Endothelial cell of umbilical vein (primary cell): ENCODE measurements around the gene USP46. TPM values are rescaled to one million over a fixed set of nuclear protein-coding genes. Genes with fewer than 3 reads are reported as not detected.

Source experiments
- BruUV-seq: library from RNA; stranded (reverse); fragments of 400-500 nt; replicated peaks from 2 replicates; lab custom pipeline; 2021; lab: Mats Ljungman, UMichigan
- CTCF ChIA-PET: fragments of 300-600, 350-600 bp; sonication (Branson Sonifier 250); formaldehyde crosslinking; loops from one replicate; lab custom pipeline; 2021; ENCODE audit warnings: antibody characterized with exemption, inconsistent platforms; lab: Charles Lee
- POLR2A ChIA-PET: fragments of 300-600, 350-600 bp; sonication (Branson Sonifier 250); formaldehyde crosslinking; loops from one replicate; lab custom pipeline; 2021; ENCODE audit warnings: antibody characterized with exemption, inconsistent platforms; lab: Charles Lee
- DNase-seq: peaks from one replicate; pipeline ENCODE4 v3.0.0-alpha.2; 2011; ENCODE audit warnings: low read depth, low spot score
- FAIRE-seq: peaks from 2 replicates; lab custom pipeline; 2011; peaks lifted over from hg19 to GRCh38; lab: Jason Lieb, UNC
- H2AFZ ChIP-seq: 2 replicates; pipeline ENCODE4 v1.6.0; 2012; ENCODE audit warnings: low read depth, low read length, control low read depth, inconsistent platforms
- H3K27ac ChIP-seq: 2 replicates; pipeline ENCODE4 v1.5.1; 2011; ENCODE audit warnings: low read depth, mild to moderate bottlenecking, control low read depth, low read length, moderate library complexity; ENCODE audit not compliant: insufficient read depth
- H3K27me3 ChIP-seq, 2 experiments: 2 replicates each; pipeline versions ENCODE4 v1.6.0 to v1.6.1; 2011; ENCODE audit warnings: low read length in 2 of 2, mixed read lengths in 1 of 2; ENCODE audit not compliant: control insufficient read depth in 2 of 2, insufficient read depth in 2 of 2
- H3K36me3 ChIP-seq, 2 experiments: 2 replicates in 1 of 2; 3 replicates in 1 of 2; pipeline ENCODE4 v1.5.1; 2011; ENCODE audit warnings: low read length in 2 of 2, mild to moderate bottlenecking in 1 of 2, moderate library complexity in 1 of 2; ENCODE audit not compliant: control insufficient read depth in 2 of 2, insufficient read depth in 2 of 2; ENCODE audit errors: extremely low read depth in 1 of 2
- H3K4me1 ChIP-seq: 3 replicates; pipeline ENCODE4 v1.5.1; 2011; ENCODE audit warnings: mild to moderate bottlenecking, low read length; ENCODE audit not compliant: control insufficient read depth, insufficient read depth; ENCODE audit errors: extremely low read depth
- H3K4me2 ChIP-seq: 2 replicates; pipeline ENCODE4 v1.6.1; 2011; ENCODE audit warnings: low read length, control low read depth, mixed read lengths; ENCODE audit not compliant: insufficient read depth
- H3K4me3 ChIP-seq, 3 experiments: fragments of 200-600 bp in 1 of 3; sonication (generic), shearing (Covaris generic) in 1 of 3; replicated peaks in 1 of 3; 2 replicates each; pipeline ENCODE4 v1.5.1; 2011 to 2016; ENCODE audit warnings: control low read depth in 3 of 3, low read length in 3 of 3, mild to moderate bottlenecking in 2 of 3, inconsistent platforms in 1 of 3, low read depth in 1 of 3, moderate library complexity in 1 of 3; ENCODE audit not compliant: insufficient read depth in 1 of 3
- H3K79me2 ChIP-seq: 2 replicates; pipeline ENCODE4 v1.6.0; 2012; ENCODE audit warnings: low read length, inconsistent platforms; ENCODE audit not compliant: control insufficient read depth, insufficient read depth
- H3K9ac ChIP-seq: replicated peaks from 2 replicates; pipeline ENCODE3; 2011; ENCODE audit warnings: low read length, control low read depth; ENCODE audit not compliant: insufficient read depth; ENCODE audit errors: extremely low read depth
- H3K9me1 ChIP-seq: replicated peaks from 3 replicates; pipeline ENCODE4 v1.6.0; 2011; ENCODE audit warnings: mild to moderate bottlenecking, low read length; ENCODE audit not compliant: control insufficient read depth, insufficient read depth; ENCODE audit errors: extremely low read depth
- H3K9me3 ChIP-seq: replicated peaks from 2 replicates; pipeline ENCODE4 v1.5.1; 2012; ENCODE audit warnings: low read length, inconsistent platforms; ENCODE audit not compliant: control insufficient read depth, insufficient read depth
- H4K20me1 ChIP-seq: replicated peaks from 2 replicates; pipeline ENCODE3; 2011; ENCODE audit warnings: mild to moderate bottlenecking, low read length; ENCODE audit not compliant: control insufficient read depth, insufficient read depth; ENCODE audit errors: extremely low read depth
- CTCF ChIP-seq, 2 donors: IDR thresholded peaks; 1 replicate in 1 of 2; 2 replicates in 1 of 2; pipeline ENCODE4 v1.5.1; 2011; ENCODE audit warnings: low read length in 2 of 2, mild to moderate bottlenecking in 2 of 2, moderate library complexity in 2 of 2, control low read depth in 1 of 2, inconsistent platforms in 1 of 2, low read depth in 1 of 2; ENCODE audit not compliant: insufficient read depth in 1 of 2; ENCODE audit errors: extremely low read depth in 1 of 2
- EZH2 ChIP-seq: IDR thresholded peaks from 2 replicates; pipeline ENCODE4 v1.6.1; 2012; ENCODE audit warnings: borderline replicate concordance, low read depth, mild to moderate bottlenecking, moderate library complexity, low read length, inconsistent platforms; ENCODE audit not compliant: severe bottlenecking
- FOS ChIP-seq: IDR thresholded peaks from 2 replicates; pipeline ENCODE4 v1.6.1; 2011; ENCODE audit warnings: mild to moderate bottlenecking, low read length, moderate library complexity, borderline replicate concordance; ENCODE audit not compliant: insufficient read depth
- GATA2 ChIP-seq: IDR thresholded peaks from 2 replicates; pipeline ENCODE4 v1.7.0; 2011; ENCODE audit warnings: low read depth, mild to moderate bottlenecking, moderate library complexity, mixed read lengths, low read length; ENCODE audit not compliant: insufficient read length, insufficient read depth
- JUN ChIP-seq: IDR thresholded peaks from 2 replicates; pipeline ENCODE4 v1.6.1; 2011; ENCODE audit warnings: borderline replicate concordance, low read depth; ENCODE audit not compliant: insufficient read length, insufficient read depth
- MAX ChIP-seq: IDR thresholded peaks from 2 replicates; pipeline ENCODE4 v1.6.1; 2011; ENCODE audit not compliant: insufficient read depth, insufficient read length
- MYC ChIP-seq: IDR thresholded peaks from one replicate; pipeline ENCODE4 v1.6.1; 2011; ENCODE audit warnings: mild to moderate bottlenecking, low read depth, low read length
- POLR2A ChIP-seq: IDR thresholded peaks from 2 replicates; pipeline ENCODE4 v1.6.1; 2012; ENCODE audit warnings: low read depth, mild to moderate bottlenecking, control low read depth, low read length
- POLR2AphosphoS5 ChIP-seq: IDR thresholded peaks from 2 replicates; pipeline ENCODE4 v1.6.1; 2012; ENCODE audit warnings: low read depth, mild to moderate bottlenecking, control low read depth, low read length, moderate library complexity; ENCODE audit not compliant: insufficient read depth
- dilution Hi-C: fragments of 300-500 bp; cut with MboI; formaldehyde crosslinking; loops from one replicate; pipeline ENCODE4 v1.15.0; 2019; ENCODE audit warnings: low sequenced_read_pairs; ENCODE audit not compliant: extremely low pct_ligation_motif_present
- intact Hi-C: fragments of 100-400 bp; cut with micrococcal nuclease; formaldehyde crosslinking; loops from one replicate; pipeline ENCODE4 v1.10.0; 2022
- polyA plus RNA-seq, 4 experiments: library from polyadenylated mRNA; depleted of rRNA in 3 of 4; stranded (reverse) in 3 of 4; unstranded in 1 of 4; fragments of >200 nt; gene quantifications; 2 replicates each; pipeline versions ENCODE4 v1.2.1 to v1.2.3, GENCODE V29; 2011 to 2012; ENCODE audit warnings: missing spikeins in 1 of 4
- total RNA-seq: library from RNA; stranded (reverse); gene quantifications from 2 replicates; pipeline ENCODE4 v1.2.3, GENCODE V29; 2021

Gene USP46
- total and polyA plus RNA-seq, 2 donors (not counting 3 experiments of a cell fraction or from before 2014, with no cell fraction given), result 5.2 to 23.7 TPM

- H3K4me1 ChIP-seq, result no peaks in the 10 kb centered on the region
- H3K4me2 ChIP-seq, result no peak overlapping the region
- no peaks in the 10 kb centered on the region for H4K20me1 ChIP-seq
- no peak overlapping the region for H3K9ac ChIP-seq
- no peak overlapping the region for H3K4me3 ChIP-seq
- TF ChIP-seq POLR2A, result no peak
- TF ChIP-seq GATA2, result no peak
- TF ChIP-seq POLR2AphosphoS5, result no peak
- no peak for TF ChIP-seq EZH2
- no peak for TF ChIP-seq CTCF (IDR thresholded peaks at IDR 0.05; ENCODE audit: extremely low read depth in 1 of 2, insufficient read depth in 1 of 2, low read depth in 1 of 2, low read length in 2 of 2)
- no peak for TF ChIP-seq MAX
- TF ChIP-seq MYC, result no peak
- no peak for TF ChIP-seq JUN
- no peak for TF ChIP-seq FOS
- FAIRE-seq (no peak), DNase-seq (no peak)
- no peaks in the 10 kb centered on the region for H3K36me3 ChIP-seq
- H3K9me1 ChIP-seq, result no peaks in the 10 kb centered on the region
- H3K27ac ChIP-seq, result no peak overlapping the region
- dilution Hi-C loops (no loop called here), intact Hi-C loops (no loop called here)
- ChIA-PET CTCF (interaction anchor here (0.8 kb wide), 1 partner anchor 15 kb away, joined by 4 read pairs; no protein-coding TSS in a partner anchor), POLR2A (no interaction called here)
- BruUV-seq, result no TSS peak
- peaks cover 0 to 4% of the 10 kb centered on the region in 2 experiments for H3K27me3 ChIP-seq
- no peaks in the 10 kb centered on the region for H3K9me3 ChIP-seq
- no peak overlapping the region for H2AFZ ChIP-seq
- no peaks in the 10 kb centered on the region for H3K79me2 ChIP-seq
Observed at GRCh38 chr4:52578951-52579350, 80.2 kb downstream of the USP46 start.
